Testis (tissue), 3 donors: ENCODE results near the gene P2RY14. TPM values are rescaled to one million over a fixed set of nuclear protein-coding genes. Genes with fewer than 3 reads are reported as not detected.
A peak's percentile ranks its signal among the peaks of the same experiment; 100 is the strongest.

Experiments
- DNase-seq: peaks from one replicate; pipeline ENCODE4 v3.0.0-alpha.2; 2019
- H3K27ac ChIP-seq, 2 donors: fragments of 200-600 bp; sonication (generic); one replicate each; pipeline ENCODE4 v1.5.1; 2019
- H3K27me3 ChIP-seq: fragments of 200-600 bp; sonication (generic); one replicate; pipeline ENCODE4 v1.5.1; 2019
- H3K36me3 ChIP-seq: fragments of 200-600 bp; sonication (generic); one replicate; pipeline ENCODE4 v1.5.1; 2017; ENCODE audit warnings: low read depth; ENCODE audit errors: missing control alignments
- H3K4me1 ChIP-seq: fragments of 200-600 bp; sonication (generic); one replicate; pipeline ENCODE4 v1.5.1; 2019
- H3K4me3 ChIP-seq, 2 donors: fragments of 200-600 bp; sonication (generic); one replicate each; pipeline ENCODE4 v1.5.1; 2017 to 2019
- H3K9me3 ChIP-seq: fragments of 200-600 bp; sonication (generic); one replicate; pipeline ENCODE4 v1.5.1; 2017
- CTCF ChIP-seq, 3 experiments: fragments of 450-650 bp in 2 of 3; fragments of 200-600 bp in 1 of 3; sonication (generic) in 1 of 3; IDR thresholded peaks; one replicate each; pipeline ENCODE4 v1.5.1; 2016 to 2019; ENCODE audit warnings: antibody characterized with exemption in 3 of 3, mild to moderate bottlenecking in 2 of 3, moderate library complexity in 1 of 3
- POLR2A ChIP-seq: fragments of 450-650 bp; IDR thresholded peaks from one replicate; pipeline ENCODE4 v1.6.1; 2017; ENCODE audit warnings: antibody characterized with exemption, mild to moderate bottlenecking, moderate library complexity
- WGBS, 2 donors: methylation state at CpG; one replicate each; pipeline ENCODE4 v1.1.5; 2018; 5-methylcytosine and 5-hydroxymethylcytosine counted together
- intact Hi-C: fragments of 100-400 bp; cut with DNase I; formaldehyde crosslinking; loops from one replicate; pipeline ENCODE4 v1.15.1; 2023; ENCODE audit warnings: low total_unique reads
- polyA plus RNA-seq: library from polyadenylated mRNA; stranded (reverse); fragments of 350-450 nt; fragmentation: Illumina TruSeq; extraction: RNeasy Lipid Tissue Mini Kit (QIAGEN cat#74804); gene quantifications from one replicate; pipeline ENCODE4 v1.2.3, GENCODE V29; 2014; ENCODE audit warnings: low read depth, low replicate concordance; ENCODE audit not compliant: insufficient read depth
- total RNA-seq, 2 donors: library from RNA; depleted of rRNA; stranded (reverse); fragments of >200 nt; gene quantifications; one replicate each; pipeline ENCODE4 v1.2.3, GENCODE V29; 2016

The P2RY14 gene
- total and polyA plus RNA-seq, 3 donors from 2014 or later = 0.47 to 0.79 (median 0.50) TPM

GRCh38 chr3:151297429-151297828, 19.1 kb upstream of the P2RY14 start:
- intact Hi-C loops = no loop called here
- Histone ChIP-seq H3K27me3 (no peaks in the 10 kb centered on the region), H3K9me3 (no peaks in the 10 kb centered on the region), H3K36me3 (no peaks in the 10 kb centered on the region), H3K27ac (no peak overlapping the region), H3K4me1 (no peaks in the 10 kb centered on the region), H3K4me3 (no peak overlapping the region)
- TF ChIP-seq CTCF (IDR thresholded peaks at IDR 0.05) (no peak), POLR2A (no peak)
- 75 to 94% methylated on average over 2 of the region's 2 CpGs for WGBS, 2 donors
- DNase-seq = no peak

- H3K4me1 ChIP-seq = no peaks in the 10 kb centered on the region
- intact Hi-C loops = no loop called here
- DNase-seq = no peak
- WGBS, 2 donors = 92 to 94% methylated on average over 3 of the region's 3 CpGs
- H3K27me3 ChIP-seq = no peaks in the 10 kb centered on the region
- H3K36me3 ChIP-seq = no peaks in the 10 kb centered on the region
- no peak overlapping the region for H3K4me3 ChIP-seq
- no peak for TF ChIP-seq POLR2A
- TF ChIP-seq CTCF (IDR thresholded peaks at IDR 0.05) = no peak
- no peak overlapping the region for H3K27ac ChIP-seq
- no peaks in the 10 kb centered on the region for H3K9me3 ChIP-seq
Observed at GRCh38 chr3:151296226-151296625, 17.9 kb upstream of the P2RY14 start.

- no peak overlapping the region for H3K4me3 ChIP-seq
- no peak for TF ChIP-seq CTCF (IDR thresholded peaks at IDR 0.05)
- no peak overlapping the region for H3K27ac ChIP-seq
- H3K27me3 ChIP-seq = no peaks in the 10 kb centered on the region
- intact Hi-C loops = no loop called here
- H3K9me3 ChIP-seq = no peaks in the 10 kb centered on the region
- no peak for DNase-seq
- WGBS, 2 donors = 63 to 64% methylated on average over 6 of the region's 6 CpGs
- no peaks in the 10 kb centered on the region for H3K36me3 ChIP-seq
- no peaks in the 10 kb centered on the region for H3K4me1 ChIP-seq
Observed at GRCh38 chr3:151293127-151293526, 14.8 kb upstream of the P2RY14 start.

GRCh38 chr3:151290673-151291072, 12.3 kb upstream of the P2RY14 start:
- WGBS, 2 donors = 65 to 68% methylated on average over 3 of the region's 3 CpGs
- H3K9me3 ChIP-seq = no peaks in the 10 kb centered on the region
- intact Hi-C loops = no loop called here
- DNase-seq = no peak
- H3K4me3 ChIP-seq = no peak overlapping the region
- no peaks in the 10 kb centered on the region for H3K4me1 ChIP-seq
- TF ChIP-seq CTCF (IDR thresholded peaks at IDR 0.05) (peak in 1 of 3 experiments; percentile 15), POLR2A (no peak)
- no peaks in the 10 kb centered on the region for H3K36me3 ChIP-seq
- H3K27me3 ChIP-seq = no peaks in the 10 kb centered on the region
- no peak overlapping the region for H3K27ac ChIP-seq

GRCh38 chr3:151289445-151289844, 11.1 kb upstream of the P2RY14 start:
- no peak for DNase-seq
- Histone ChIP-seq H3K27ac (no peak overlapping the region), H3K36me3 (no peaks in the 10 kb centered on the region), H3K4me3 (no peak overlapping the region), H3K27me3 (no peaks in the 10 kb centered on the region), H3K4me1 (no peaks in the 10 kb centered on the region), H3K9me3 (no peaks in the 10 kb centered on the region)
- intact Hi-C loops = no loop called here
- 17 to 45% methylated on average over 3 of the region's 3 CpGs for WGBS, 2 donors
- TF ChIP-seq POLR2A (no peak), CTCF (IDR thresholded peaks at IDR 0.05) (no peak)
